Right forelimb (tissue), 1 donor: Measurements from ENCODE around the gene NKX2-8.

Source experiments
- DNase-seq: peaks from one replicate; pipeline ENCODE4 v3.0.0-alpha.2; 2018

The NKX2-8 gene

GRCh38 chr14:36582011-36582873, at the start of gene NKX2-8:
TSS of gene NKX2-8 (minus strand) at chr14:36582614. CDS start at chr14:36582389, 225 bp downstream.
- peak; percentile 38 for DNase-seq

- no peak for DNase-seq
Observed at GRCh38 chr14:36627981-36628380, 45.6 kb upstream of the NKX2-8 start.

DNA sequence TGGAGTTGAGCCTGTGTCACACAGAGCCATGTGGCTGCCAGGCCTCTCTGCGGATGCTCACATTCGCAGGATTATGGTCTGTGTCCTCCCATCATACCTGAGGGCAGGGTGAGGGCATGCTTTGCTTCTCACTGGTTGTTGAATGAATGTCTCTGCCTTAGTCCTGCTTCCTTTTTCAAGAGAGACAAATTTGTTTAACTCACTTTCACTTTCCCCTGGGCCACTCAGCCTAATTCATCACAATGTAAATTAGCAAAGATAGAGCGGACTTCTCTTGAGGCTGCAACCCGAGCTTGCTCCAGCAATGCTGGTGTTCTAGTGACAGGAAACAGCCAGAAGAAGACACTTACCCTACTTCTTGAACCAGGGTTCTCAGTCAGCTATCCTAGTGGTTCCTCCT, 43.7 kb upstream of the NKX2-8 start:
- DNase-seq = no peak

DNA sequence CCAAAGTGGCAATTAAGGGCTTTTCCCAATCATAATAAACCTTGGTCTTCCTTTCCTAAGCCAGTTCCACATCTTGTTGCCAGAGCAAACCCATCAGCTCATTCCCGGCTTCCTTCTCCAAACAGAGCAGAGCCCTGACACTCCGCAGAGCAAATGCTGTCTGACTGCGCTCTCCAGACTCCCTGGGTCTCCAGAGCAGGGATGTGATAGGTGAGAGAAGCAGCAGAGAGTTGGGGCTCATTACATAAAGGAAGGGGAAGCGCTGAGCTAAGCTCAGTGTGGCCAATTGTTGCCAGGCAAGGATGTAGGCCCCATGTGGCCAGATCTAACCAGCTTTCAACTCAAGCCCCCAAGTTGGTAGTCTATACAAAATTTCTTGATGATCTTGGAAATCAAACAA, 43.0 kb upstream of the NKX2-8 start:
- no peak for DNase-seq

DNA sequence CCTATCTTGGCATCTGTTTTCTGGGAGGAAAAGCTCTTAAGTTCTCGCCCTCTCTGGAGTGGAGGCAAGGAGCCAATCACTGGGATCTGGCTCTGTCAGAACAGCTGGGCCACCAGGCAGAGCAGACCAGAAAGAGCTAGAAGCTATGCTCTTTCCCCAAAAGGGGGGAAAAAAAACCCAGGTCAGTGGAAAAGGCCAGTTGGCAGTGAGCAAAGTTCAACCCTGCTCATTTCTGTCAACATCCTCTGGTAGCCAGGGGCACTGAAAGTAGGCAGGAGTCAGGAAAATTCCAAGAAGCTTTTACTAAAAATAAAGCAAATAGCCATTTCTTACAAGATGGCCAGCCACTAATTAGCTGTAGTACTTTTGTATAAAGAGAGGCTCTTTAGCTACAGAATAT, 42.6 kb upstream of the NKX2-8 start:
- DNase-seq = no peak

- DNase-seq = no peak
Observed at GRCh38 chr14:36619853-36620252, 37.4 kb upstream of the NKX2-8 start.

DNA sequence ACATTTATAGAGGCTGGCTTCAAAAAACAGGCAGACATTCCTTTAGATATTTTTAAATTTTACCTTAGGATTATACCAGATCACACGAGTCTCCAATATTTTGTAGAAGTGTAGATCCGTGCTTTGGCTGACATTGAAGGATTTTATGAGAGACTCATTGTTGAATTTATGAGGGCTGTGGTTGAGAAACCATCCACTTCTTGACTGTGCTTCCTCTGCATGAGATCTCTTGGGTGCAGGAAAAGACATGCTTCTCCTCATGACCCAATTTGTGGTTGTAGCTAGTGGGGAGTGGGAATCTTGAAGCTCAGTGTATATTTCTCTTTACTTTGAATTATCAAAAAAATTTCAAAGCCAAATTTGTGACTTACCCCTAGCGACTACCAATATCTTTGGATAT, 36.7 kb upstream of the NKX2-8 start:
- DNase-seq = no peak

DNA sequence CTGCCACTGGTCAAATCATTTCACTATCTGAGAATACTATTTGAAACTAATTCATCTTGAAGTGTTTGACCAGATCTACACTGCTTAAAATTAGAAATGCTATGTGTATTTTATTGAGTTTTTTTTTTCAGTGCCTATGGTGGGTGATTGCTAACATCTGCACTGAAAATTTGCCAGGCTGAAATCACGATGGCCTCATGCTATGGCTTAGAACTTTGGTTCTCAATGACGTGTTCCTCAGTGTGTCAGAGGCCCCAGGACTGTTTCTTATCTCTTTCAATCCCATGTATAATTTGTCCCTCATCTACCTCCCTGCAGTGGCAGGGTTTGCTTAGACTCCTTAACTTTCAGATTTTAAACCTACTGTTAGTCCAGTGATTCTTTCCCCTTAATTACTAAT, 36.2 kb upstream of the NKX2-8 start:
- no peak for DNase-seq

GRCh38 chr14:36617824-36618223, 35.4 kb upstream of the NKX2-8 start:
- DNase-seq = no peak

- DNase-seq = no peak
Observed at GRCh38 chr14:36605506-36605857, 23.1 kb upstream of the NKX2-8 start.

- no peak for DNase-seq
Observed at GRCh38 chr14:36604757-36605505, 22.5 kb upstream of the NKX2-8 start.

DNA sequence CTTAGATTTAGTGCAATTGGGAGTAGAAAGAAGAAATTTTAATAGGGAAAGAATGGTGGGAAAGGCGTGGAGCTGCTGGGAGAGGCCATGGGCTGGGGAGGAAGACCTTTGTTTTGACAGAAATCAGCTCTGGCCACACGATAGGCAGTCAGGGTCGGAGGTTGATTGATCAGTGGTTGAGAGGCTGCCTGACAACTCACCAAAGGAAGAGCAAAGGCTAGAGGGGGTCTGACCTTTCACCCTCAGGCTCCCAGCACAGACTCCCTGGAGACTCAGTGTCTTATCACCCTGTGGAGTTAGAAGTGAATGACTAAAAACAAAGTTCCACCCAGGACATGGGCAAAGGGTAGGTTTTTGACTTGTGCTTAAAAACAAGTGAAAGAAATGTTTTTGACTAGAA, 18.0 kb upstream of the NKX2-8 start:
- DNase-seq = no peak

DNA sequence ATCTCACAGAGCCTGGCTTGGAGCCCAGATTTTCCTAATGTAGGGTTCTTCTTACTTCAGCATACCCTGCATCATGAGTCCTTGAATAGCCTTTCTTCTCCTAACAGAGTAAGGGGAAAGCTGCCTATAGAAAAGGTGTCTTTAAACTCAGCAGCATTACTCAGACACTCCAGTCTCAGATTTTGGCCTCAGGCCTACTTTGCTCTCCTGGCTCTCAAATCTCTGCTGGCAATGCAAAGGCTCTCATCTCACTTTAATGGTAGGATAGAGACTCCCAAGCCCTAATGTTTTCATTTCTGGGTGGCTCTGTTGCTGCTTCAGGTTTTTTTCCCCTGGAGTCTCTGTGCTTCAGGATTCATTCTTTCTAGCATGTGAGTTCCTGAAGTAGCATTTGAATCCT, 9.1 kb upstream of the NKX2-8 start:
- DNase-seq = no peak

DNA sequence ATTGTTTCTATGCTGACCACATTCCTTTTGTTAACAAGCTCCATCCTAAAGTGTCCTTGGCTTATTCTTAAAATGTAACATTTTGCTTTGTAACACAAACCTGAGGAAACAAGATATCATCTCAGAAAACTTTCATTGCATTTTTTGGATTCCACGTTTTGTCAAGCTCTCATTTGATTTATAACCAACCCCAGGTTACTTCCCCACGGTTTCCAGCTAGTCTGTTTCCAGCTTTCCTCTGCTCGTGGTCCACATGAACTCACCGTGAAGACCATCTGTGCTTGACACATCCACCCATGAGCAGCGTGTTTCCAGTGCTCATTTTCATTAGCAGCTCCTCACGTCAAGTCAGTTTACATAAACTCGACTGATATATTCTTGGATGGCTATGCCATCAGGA, 6.4 kb upstream of the NKX2-8 start:
- DNase-seq = no peak

GRCh38 chr14:36588119-36588518, 5.7 kb upstream of the NKX2-8 start:
- no peak for DNase-seq

- DNase-seq = no peak
Observed at GRCh38 chr14:36585100-36585499, 2.7 kb upstream of the NKX2-8 start.

DNA sequence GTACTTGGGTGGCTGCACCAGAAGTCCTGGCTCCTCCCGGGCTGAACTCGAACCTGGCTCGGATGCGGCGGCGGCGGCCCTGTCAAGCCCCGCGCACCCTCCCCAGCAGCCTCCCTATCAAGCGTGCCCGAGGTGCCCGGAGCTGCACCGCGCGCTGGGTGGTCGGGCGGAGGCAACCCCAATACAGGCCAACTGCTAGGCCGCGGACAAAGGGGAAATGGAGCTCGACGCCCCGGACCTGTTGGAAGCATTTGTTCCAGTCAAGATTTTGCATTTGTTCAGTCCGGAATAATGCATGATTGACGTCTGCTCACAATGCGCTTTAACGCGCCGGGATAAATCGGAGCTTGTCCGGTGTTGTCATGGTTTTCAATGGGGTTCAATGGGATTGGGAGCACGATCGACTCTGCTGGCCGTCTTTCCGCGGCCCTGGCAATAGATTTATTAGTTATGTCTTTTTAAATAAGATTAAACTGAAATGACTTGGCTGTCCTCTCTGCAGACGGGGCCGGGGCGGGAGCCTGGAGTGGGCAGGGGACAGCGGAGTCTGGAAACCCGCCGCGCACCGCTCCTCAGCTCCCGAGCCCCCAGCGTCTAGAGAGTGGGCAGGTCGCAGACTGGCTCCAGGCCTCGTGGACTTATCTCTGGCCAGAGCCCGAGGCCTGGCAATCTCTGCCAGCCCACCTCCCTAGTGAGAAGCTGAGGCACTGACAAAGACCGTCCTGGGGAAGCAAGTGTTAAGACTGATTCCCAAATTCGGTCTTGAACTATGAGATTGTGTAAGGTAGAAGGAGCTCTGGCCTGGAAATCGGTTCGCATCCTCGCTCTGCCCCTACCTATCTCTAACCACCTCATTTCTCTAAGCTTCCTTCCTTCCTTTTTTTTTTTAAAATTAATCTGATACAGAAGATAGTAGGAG, 1.7 kb upstream of the NKX2-8 start:
- DNase-seq = no peak

DNA sequence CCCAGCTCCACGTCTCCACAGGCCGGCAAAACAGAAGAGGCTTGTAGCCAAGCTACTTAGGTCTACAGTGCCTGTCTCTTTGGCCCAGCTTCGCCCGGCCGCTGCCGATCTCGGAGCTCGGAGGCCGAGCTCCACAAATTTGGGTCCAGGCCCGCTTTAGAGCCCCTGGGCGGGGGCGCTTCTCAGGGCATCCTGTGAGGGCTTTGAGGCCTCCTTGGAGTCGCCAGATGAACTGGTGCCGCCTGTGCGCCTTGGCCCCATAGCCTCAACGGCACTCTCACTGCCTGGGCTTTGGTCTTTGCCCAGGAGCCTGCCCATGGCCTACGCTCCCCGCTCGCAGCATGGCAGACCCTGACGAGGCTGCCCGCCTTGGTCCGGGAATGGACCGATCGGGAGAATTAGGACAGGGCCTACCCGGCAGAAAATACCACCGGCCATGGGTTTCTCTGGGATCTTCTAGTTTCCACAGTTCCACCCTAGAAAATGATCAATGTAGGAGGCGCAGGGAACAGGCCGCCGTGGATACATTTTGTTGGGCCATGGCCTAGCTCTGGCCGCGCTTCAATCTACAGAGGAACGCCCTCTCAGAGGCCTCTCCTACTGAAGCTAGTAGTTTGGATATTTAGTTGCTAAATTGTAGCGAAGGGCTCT, 953 bp upstream of the NKX2-8 start:
- DNase-seq = no peak

GRCh38 chr14:36582874-36583241, 444 bp upstream of the NKX2-8 start:
- DNase-seq = no peak

- peak; percentile 58 for DNase-seq
Observed at GRCh38 chr14:36580856-36581831, 1.3 kb downstream of the NKX2-8 start.

- DNase-seq = no peak
Observed at GRCh38 chr14:36580141-36580855, 2.1 kb downstream of the NKX2-8 start.
